Stimulated activated CD4-positive, alpha-beta T cell treated with anti-CD3 and anti-CD28 coated beads, TNF-alpha, amount 100 ng/mL, for 24 hours (primary cell): ENCODE measurements around the gene DGCR6.
"Not testable (repeated sequence)": the region's sequence is repeated elsewhere in the genome, so short reads cannot be mapped to it uniquely, and the experiment has no call there.

ENCODE experiments used
- DNase-seq, 3 experiments: peaks; one replicate each; pipeline ENCODE4 v3.0.0-alpha.2; 2020; ENCODE audit warnings: low read depth in 3 of 3

The DGCR6 gene

GRCh38 chr22:18931905-18932652 lies 26.0 kb downstream of the DGCR6 start:
- no peak for DNase-seq

GRCh38 chr22:18933914-18934313 lies 27.8 kb downstream of the DGCR6 start:
- no peak for DNase-seq

- not testable (repeated sequence) for DNase-seq
Observed at GRCh38 chr22:18934688-18935087, 28.6 kb downstream of the DGCR6 start.

GRCh38 chr22:18935889-18936529 lies 29.9 kb downstream of the DGCR6 start, which contains the start of gene PRODH:
Gene PRODH, minus strand, starts transcription at chr22:18936293. Its CDS starts 6 bp downstream, at chr22:18936287.
- DNase-seq = no peak

GRCh38 chr22:18938691-18939090 lies 32.6 kb downstream of the DGCR6 start:
- DNase-seq = not testable (repeated sequence)

- not testable (repeated sequence) for DNase-seq
Observed at GRCh38 chr22:18947105-18947504, 41.0 kb downstream of the DGCR6 start.

GRCh38 chr22:18947905-18948304 lies 41.8 kb downstream of the DGCR6 start:
- DNase-seq = no peak

- DNase-seq = no peak
Observed at GRCh38 chr22:18950141-18950540, 44.0 kb downstream of the DGCR6 start.

- no peak for DNase-seq
Observed at GRCh38 chr22:18952022-18952421, 45.9 kb downstream of the DGCR6 start.

- not testable (repeated sequence) for DNase-seq
Observed at GRCh38 chr22:18953128-18953527, 47.0 kb downstream of the DGCR6 start.

- peak; percentile 17 to 53 (median 19) for DNase-seq
Observed at GRCh38 chr22:18954303-18954989, 48.3 kb downstream of the DGCR6 start.

- no peak for DNase-seq
Observed at GRCh38 chr22:18954990-18955571, 49.0 kb downstream of the DGCR6 start.

GRCh38 chr22:18955696-18956095 lies 49.6 kb downstream of the DGCR6 start:
- DNase-seq = no peak

GRCh38 chr22:18956121-18956895 lies 50.2 kb downstream of the DGCR6 start:
- not testable (repeated sequence) for DNase-seq

- DNase-seq = not testable (repeated sequence)
Observed at GRCh38 chr22:18956956-18957355, 50.8 kb downstream of the DGCR6 start.

GRCh38 chr22:18957621-18958320 lies 51.7 kb downstream of the DGCR6 start:
- not testable (repeated sequence) for DNase-seq

- not testable (repeated sequence) for DNase-seq
Observed at GRCh38 chr22:18958321-18958705, 52.2 kb downstream of the DGCR6 start.

- DNase-seq = peak in 1 of 3 experiments; percentile 3
Observed at GRCh38 chr22:18958738-18959137, 52.6 kb downstream of the DGCR6 start.

GRCh38 chr22:18959266-18959665 lies 53.1 kb downstream of the DGCR6 start:
- not testable (repeated sequence) for DNase-seq

GRCh38 chr22:18959741-18960140 lies 53.6 kb downstream of the DGCR6 start:
- not testable (repeated sequence) for DNase-seq
